ENCODE measurements around the gene BBS9.

The BBS9 gene

GRCh38 chr7:33539659-33540400 is 410.5 kb downstream of the BBS9 start:
- no peak for DNase-seq

GRCh38 chr7:33547880-33548279 is 418.5 kb downstream of the BBS9 start:
- no peak for DNase-seq

DNA sequence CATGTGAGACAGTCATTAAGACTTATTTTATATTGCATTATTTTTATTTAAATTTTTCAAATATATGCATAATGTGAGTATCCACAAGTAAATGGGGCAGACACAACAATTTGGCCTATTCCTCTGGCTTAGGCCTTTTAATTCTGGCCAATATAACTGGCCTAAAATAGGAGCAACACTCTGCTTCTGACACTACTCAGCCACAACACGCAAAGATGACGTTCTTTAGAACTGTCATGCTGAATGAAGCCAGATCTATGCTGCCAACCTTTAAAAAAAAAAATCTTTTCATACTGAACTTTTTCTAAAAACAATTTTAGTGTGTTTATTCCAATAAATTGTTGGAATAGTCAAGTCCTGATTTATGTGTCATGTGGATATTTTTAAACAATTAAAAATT is 421.0 kb downstream of the BBS9 start:
- DNase-seq: no peak

DNA sequence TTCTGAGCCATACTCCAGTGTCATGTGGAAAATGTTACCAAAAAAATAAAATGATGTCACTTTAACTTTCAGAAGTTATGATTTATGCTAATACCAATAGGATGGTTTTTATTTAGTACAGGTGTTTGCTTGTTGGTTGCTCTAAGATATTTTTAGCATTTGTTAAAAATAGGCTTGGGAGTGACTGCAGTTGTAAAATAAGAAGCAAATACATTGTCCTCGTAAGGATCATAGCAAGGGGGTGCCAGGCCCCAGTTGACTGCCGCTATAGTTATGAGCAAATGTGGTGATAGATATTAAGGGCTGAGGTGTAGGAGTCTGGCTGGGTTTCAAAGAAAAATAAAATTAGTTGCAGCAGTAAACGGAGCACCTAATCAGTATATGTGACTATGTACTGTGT is 421.6 kb downstream of the BBS9 start:
- no peak for DNase-seq

GRCh38 chr7:33554046-33554445 is 424.7 kb downstream of the BBS9 start:
- no peak for DNase-seq

GRCh38 chr7:33554576-33554975 is 425.2 kb downstream of the BBS9 start:
- DNase-seq: no peak

GRCh38 chr7:33556472-33556871 is 427.1 kb downstream of the BBS9 start:
- DNase-seq: no peak

GRCh38 chr7:33558549-33559323 is 429.4 kb downstream of the BBS9 start:
- DNase-seq: no peak

DNA sequence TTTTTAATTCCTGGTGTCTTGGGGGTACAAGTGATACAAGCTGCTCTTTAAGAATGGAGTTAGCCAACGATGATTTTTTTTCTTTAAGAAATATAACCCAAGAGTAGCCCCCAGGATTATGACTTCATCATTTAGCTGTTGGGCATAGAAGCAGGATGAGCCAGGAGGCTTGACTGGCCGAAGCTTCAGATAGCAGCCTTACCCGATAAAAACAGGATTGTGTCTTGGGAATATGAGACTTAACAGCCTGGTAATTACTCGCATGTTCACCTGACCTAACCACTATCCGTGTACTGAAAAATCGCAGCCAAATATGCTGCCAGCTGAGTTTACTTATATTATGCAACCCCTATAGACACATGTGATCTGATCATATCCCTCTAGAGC is 430.0 kb downstream of the BBS9 start:
- no peak for DNase-seq

GRCh38 chr7:33562996-33563395 is 433.6 kb downstream of the BBS9 start:
- no peak for DNase-seq

DNA sequence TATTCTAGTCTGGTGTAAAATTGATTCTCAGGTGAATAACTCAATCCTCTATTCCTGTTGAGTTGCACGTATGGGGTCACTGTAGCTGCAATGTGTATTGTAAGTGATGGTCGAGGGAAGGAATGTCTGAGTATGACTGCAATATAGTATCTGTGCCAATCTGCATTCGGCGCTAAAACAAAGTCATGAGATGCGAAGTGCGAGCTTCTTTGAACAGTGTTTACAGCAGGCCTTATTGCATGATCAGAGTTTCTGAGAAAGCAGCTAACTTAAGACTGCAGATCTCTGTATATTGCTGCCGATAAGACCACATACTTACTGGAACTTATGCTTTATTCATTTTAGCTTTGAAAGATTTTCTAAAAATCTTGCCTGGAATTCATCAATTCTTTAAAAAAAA is 434.3 kb downstream of the BBS9 start:
- DNase-seq: no peak

DNA sequence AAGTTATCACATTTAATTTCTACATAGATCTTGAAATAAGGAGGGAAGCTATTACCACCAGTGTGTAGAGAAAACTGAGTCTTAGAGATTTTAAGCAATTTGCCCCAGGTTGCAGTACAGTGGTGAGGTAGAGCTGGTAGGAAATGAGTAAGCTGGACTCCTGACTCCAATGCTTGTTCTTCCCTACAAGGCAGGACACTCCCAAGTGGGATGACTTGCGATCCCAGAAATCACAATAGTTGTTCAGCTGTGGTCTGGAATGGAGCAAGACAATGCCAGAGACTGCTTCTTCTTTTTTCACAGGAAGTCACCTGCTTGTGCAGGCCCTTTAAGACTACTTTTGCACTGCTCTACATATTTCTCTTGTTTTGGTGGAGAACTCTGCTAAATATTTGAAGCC is 448.8 kb downstream of the BBS9 start:
- DNase-seq: no peak

DNA sequence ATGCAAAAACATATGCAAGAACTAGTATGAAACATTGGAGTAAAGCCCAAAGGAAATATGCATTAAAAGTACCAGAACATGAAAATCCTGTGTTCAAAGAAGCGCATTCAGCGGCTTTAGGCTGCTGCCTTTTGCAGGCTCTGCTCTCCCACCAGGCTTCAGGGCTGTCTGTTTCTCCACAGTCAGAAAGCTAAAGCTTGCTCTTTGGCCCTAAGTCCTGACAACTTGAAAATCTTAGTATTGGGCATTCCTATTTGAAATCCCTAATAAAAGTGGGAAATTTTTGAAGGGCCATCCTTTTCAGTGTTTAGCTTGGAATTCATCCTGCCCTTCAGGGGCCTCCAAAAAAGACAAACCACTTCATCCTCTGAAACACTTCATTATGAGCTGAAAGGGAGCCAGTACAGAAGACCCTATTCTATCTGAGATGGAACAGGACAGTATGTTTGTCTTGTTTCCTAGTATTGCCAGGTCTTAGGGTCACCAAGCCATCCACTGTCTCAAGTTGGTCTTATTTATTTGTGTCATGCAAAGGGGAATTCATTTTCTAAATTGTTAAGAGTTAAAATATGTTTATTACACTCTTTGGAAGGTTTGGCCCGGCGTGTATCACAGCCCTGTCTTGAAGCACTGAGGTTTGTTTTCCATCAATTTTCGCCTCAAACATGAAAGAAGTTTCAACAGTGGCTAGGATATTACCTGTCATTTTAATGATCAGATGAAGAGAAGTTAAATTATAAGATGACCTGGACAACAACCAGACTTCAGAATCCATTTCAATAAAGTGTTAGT is 449.7 kb downstream of the BBS9 start:
- no peak for DNase-seq

- DNase-seq: no peak
Measured at GRCh38 chr7:33579673-33579960, 450.3 kb downstream of the BBS9 start.

DNA sequence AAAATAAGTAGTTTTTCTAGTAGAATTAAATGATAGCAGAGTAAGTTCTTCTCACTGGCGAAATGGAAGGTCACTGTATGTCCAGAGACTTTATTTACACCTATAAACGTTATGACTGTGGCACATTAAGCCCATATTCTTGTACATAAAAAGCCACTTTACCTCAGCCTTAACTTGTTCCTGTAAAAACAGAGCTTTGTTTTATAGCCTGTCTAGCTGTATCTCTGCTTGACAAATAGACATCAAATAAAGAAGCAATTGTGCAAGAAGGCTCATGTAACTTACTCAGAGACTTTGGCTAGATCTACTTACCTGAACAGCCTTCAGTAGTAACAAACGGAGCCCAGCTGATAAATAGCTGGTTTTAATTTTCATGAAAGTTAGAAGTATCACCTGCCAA is 451.9 kb downstream of the BBS9 start:
- no peak for DNase-seq

DNA sequence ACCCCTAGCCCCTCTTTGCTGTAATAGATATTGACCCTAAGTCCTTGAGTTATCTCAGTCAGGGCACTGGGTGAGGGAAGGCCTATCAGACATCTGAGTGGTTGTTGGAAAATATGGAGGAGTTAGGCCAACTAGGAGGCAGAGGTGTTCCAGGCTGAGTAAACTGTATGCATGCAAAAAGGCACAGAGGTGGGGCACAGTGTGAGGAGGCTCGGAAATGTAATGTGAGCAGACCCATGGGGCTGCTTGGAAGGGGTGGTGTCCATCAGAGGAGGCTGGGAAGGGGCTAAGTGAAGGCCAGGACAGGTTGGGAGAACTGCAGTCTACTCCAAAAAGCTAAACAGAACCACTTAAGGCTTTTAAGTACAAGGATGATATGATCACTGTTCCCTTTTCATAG is 452.7 kb downstream of the BBS9 start:
- no peak for DNase-seq

DNA sequence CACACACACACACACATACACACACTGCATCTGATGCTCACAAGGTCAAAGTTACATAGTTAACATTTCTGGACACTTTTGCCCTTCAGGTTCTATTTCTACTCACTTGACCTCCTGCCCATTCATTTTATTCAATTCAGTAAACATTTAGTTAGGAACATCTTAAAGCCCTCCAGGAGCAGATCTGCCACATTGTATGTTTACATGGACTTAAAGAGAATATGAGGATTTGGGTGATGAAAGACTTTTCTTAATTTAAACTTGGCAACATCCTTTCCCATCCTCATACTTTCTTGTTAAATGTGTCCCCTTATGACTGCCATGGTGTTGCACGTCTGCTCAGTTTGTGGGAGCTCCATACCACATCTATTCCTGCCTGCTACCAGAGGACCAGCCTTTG is 453.2 kb downstream of the BBS9 start:
- DNase-seq: no peak

GRCh38 chr7:33589911-33590310 is 460.5 kb downstream of the BBS9 start:
- no peak for DNase-seq

- no peak for DNase-seq
Measured at GRCh38 chr7:33590916-33591315, 461.6 kb downstream of the BBS9 start.

- DNase-seq: no peak
Measured at GRCh38 chr7:33591490-33591889, 462.1 kb downstream of the BBS9 start.

GRCh38 chr7:33592718-33593117 is 463.4 kb downstream of the BBS9 start:
- no peak for DNase-seq

GRCh38 chr7:33593611-33594010 is 464.2 kb downstream of the BBS9 start:
- DNase-seq: no peak

- DNase-seq: no peak
Measured at GRCh38 chr7:33596686-33597085, 467.3 kb downstream of the BBS9 start.

Measured in hypothalamus (tissue), 51 donors.